K562 (cell line): ENCODE measurements around the gene CDC20B. TPM values are rescaled to one million over a fixed set of nuclear protein-coding genes. Genes with fewer than 3 reads are reported as not detected.

Experiments
- ATAC-seq: fragments of 200-7000 bp; cut with Tn5 transposase; 3 replicates; pipeline ENCODE4 v1.9.1; 2020; ENCODE audit warnings: moderate library complexity
- Bru-seq: library from RNA; stranded (reverse); fragments of 400-500 nt; gene quantifications from one replicate; lab custom pipeline; 2021; lab: Mats Ljungman, UMichigan
- BruChase-seq, 2 experiments: library from RNA; stranded (reverse); fragments of 400-500 nt; gene quantifications; one replicate each; lab custom pipeline; 2021; lab: Mats Ljungman, UMichigan
- BruUV-seq: library from RNA; stranded (reverse); fragments of 400-500 nt; replicated peaks from 2 replicates; lab custom pipeline; 2021; lab: Mats Ljungman, UMichigan
- CTCF ChIA-PET: fragments of 300-600 bp; formaldehyde crosslinking; extraction: SDS; loops from one replicate; lab custom pipeline; 2021; ENCODE audit warnings: low intra/inter-chr PET ratio; lab: Yijun Ruan, JAX
- POLR2A ChIA-PET: fragments of 300-600, 350-650 bp; sonication (Branson Sonifier 250); formaldehyde crosslinking; extraction: SDS; loops from one replicate; lab custom pipeline; 2021; ENCODE audit warnings: antibody characterized with exemption, inconsistent platforms; lab: Yijun Ruan, JAX
- DNase-seq, 4 experiments: peaks; one replicate each; pipeline versions ENCODE4 v3.0.0 to v3.0.0-alpha.2; 2011 to 2018; ENCODE audit warnings: low spot score in 3 of 4, mixed read lengths in 3 of 4; ENCODE audit errors: extremely low read depth in 1 of 4
- FAIRE-seq: peaks from 2 replicates; lab custom pipeline; 2011; peaks lifted over from hg19 to GRCh38; lab: Jason Lieb, UNC
- H2AFZ ChIP-seq: 2 replicates; pipeline ENCODE4 v1.6.0; 2011; ENCODE audit warnings: low read depth, low read length, control low read depth, inconsistent platforms
- H3K27ac ChIP-seq: fragments of 200-600 bp; 3 replicates; pipeline ENCODE4 v1.8.0; 2011; ENCODE audit warnings: low read depth, mild to moderate bottlenecking, control low read depth, inconsistent platforms, low read length, moderate library complexity, mixed read lengths; ENCODE audit errors: extremely low read depth
- H3K27me3 ChIP-seq, 2 experiments: fragments of 300-600 bp in 1 of 2; 2 replicates in 1 of 2; 3 replicates in 1 of 2; pipeline versions ENCODE4 v1.6.0 to v1.8.0; 2011; ENCODE audit warnings: inconsistent platforms in 2 of 2, low read length in 2 of 2, mild to moderate bottlenecking in 1 of 2, mixed read lengths in 1 of 2, moderate library complexity in 1 of 2; ENCODE audit not compliant: control insufficient read depth in 2 of 2, insufficient read depth in 2 of 2
- H3K36me3 ChIP-seq: fragments of 300-600 bp; 3 replicates; pipeline ENCODE4 v1.8.0; 2011; ENCODE audit warnings: mild to moderate bottlenecking, low read length, inconsistent platforms; ENCODE audit not compliant: control insufficient read depth, insufficient read depth
- H3K4me1 ChIP-seq, 2 experiments: fragments of 200-600 bp in 1 of 2; replicated peaks in 1 of 2; 2 replicates in 1 of 2; 3 replicates in 1 of 2; pipeline versions ENCODE4 v1.5.1 to v1.8.0; 2011; ENCODE audit warnings: inconsistent platforms in 2 of 2, low read length in 2 of 2, mild to moderate bottlenecking in 1 of 2, mixed read lengths in 1 of 2, moderate library complexity in 1 of 2; ENCODE audit not compliant: control insufficient read depth in 2 of 2, insufficient read depth in 2 of 2
- H3K4me2 ChIP-seq: 2 replicates; pipeline ENCODE4 v1.6.1; 2011; ENCODE audit warnings: low read length, control low read depth, inconsistent platforms, mixed read lengths; ENCODE audit not compliant: insufficient read depth
- H3K4me3 ChIP-seq: fragments of 200-600 bp; sonication (generic), shearing (Covaris generic); 2 replicates; pipeline ENCODE4 v1.5.1; 2016; ENCODE audit warnings: control low read depth, inconsistent platforms
- H3K79me2 ChIP-seq: fragments of 200-600 bp; 3 replicates; pipeline ENCODE4 v1.8.0; 2011; ENCODE audit warnings: low read length, inconsistent platforms; ENCODE audit not compliant: control insufficient read depth, insufficient read depth
- H3K9ac ChIP-seq, 2 experiments: 2 replicates each; pipeline versions ENCODE4 v1.6.0 to v1.6.1; 2011; ENCODE audit warnings: low read depth in 2 of 2, low read length in 2 of 2, control low read depth in 1 of 2, inconsistent platforms in 1 of 2, mild to moderate bottlenecking in 1 of 2, mixed read lengths in 1 of 2; ENCODE audit not compliant: insufficient read depth in 1 of 2
- H3K9me1 ChIP-seq: one replicate; pipeline ENCODE4 v1.6.0; 2011; ENCODE audit warnings: inconsistent platforms, mild to moderate bottlenecking, low read length, moderate library complexity; ENCODE audit not compliant: control insufficient read depth, insufficient read depth
- H3K9me3 ChIP-seq: replicated peaks from 2 replicates; pipeline ENCODE4 v1.5.1; 2011; ENCODE audit warnings: low read depth, low read length, inconsistent platforms; ENCODE audit not compliant: control insufficient read depth, insufficient read depth
- H4K20me1 ChIP-seq: replicated peaks from 2 replicates; pipeline ENCODE4 v1.6.1; 2011; ENCODE audit warnings: low read length, inconsistent platforms, mixed read lengths; ENCODE audit not compliant: control insufficient read depth, insufficient read depth
- CREB1 ChIP-seq, 2 experiments: sonication (generic) in 1 of 2; formaldehyde crosslinking in 1 of 2; IDR thresholded peaks; 2 replicates each; pipeline versions ENCODE4 v1.6.1 to v1.8.0; 2012 to 2022; ENCODE audit warnings: inconsistent platforms in 1 of 2, mild to moderate bottlenecking in 1 of 2, missing genetic modification reagents in 1 of 2, moderate library complexity in 1 of 2
- IFI16 ChIP-seq: fragments of 250-450 bp; sonication (Bioruptor Pico); IDR thresholded peaks from 2 replicates; pipeline ENCODE4 v2.1.2; 2022; ENCODE audit warnings: mild to moderate bottlenecking, inconsistent platforms
- KHSRP ChIP-seq: fragments of 450-650 bp; IDR thresholded peaks from 2 replicates; pipeline ENCODE4 v1.6.1; 2017
- MAFG ChIP-seq: fragments of 450-650 bp; conservative IDR thresholded peaks from 2 replicates; pipeline ENCODE4 v1.6.1; 2016; ENCODE audit warnings: missing genetic modification characterization, missing compliant biosample characterization
- MYNN ChIP-seq, 2 experiments: sonication (generic); formaldehyde crosslinking in 1 of 2; IDR thresholded peaks; 2 replicates each; pipeline versions ENCODE4 v1.5.0 to v1.6.1; 2016 to 2020; ENCODE audit warnings: antibody characterized with exemption in 1 of 2, missing genetic modification reagents in 1 of 2
- NR4A1 ChIP-seq, 2 experiments: fragments of 250-450 bp in 1 of 2; fragments of 450-650 bp in 1 of 2; sonication (Bioruptor Pico) in 1 of 2; IDR thresholded peaks; 2 replicates each; pipeline versions ENCODE4 v1.4.0 to v1.6.1; 2016 to 2020; ENCODE audit warnings: mild to moderate bottlenecking in 2 of 2, missing compliant biosample characterization in 1 of 2, missing genetic modification characterization in 1 of 2, moderate library complexity in 1 of 2
- PHF20 ChIP-seq: fragments of 450-650 bp; IDR thresholded peaks from 2 replicates; pipeline ENCODE4 v1.6.1; 2018; ENCODE audit not compliant: partially characterized antibody
- PHTF2 ChIP-seq: fragments of 250-450 bp; sonication (Bioruptor Pico); IDR thresholded peaks from 2 replicates; pipeline ENCODE4 v1.5.0; 2021; ENCODE audit warnings: mild to moderate bottlenecking
- RBBP5 ChIP-seq: fragments of 200-600 bp; sonication (generic); IDR thresholded peaks from 2 replicates; pipeline ENCODE4 v1.6.1; 2012; ENCODE audit warnings: borderline replicate concordance, mild to moderate bottlenecking, low read length, control low read depth, inconsistent platforms; ENCODE audit not compliant: insufficient read depth, poor library complexity, severe bottlenecking
- RFX7 ChIP-seq: fragments of 250-450 bp; sonication (Bioruptor Pico); IDR thresholded peaks from 2 replicates; pipeline ENCODE4 v1.5.1; 2021; ENCODE audit warnings: mild to moderate bottlenecking
- SP1 ChIP-seq: sonication (generic); formaldehyde crosslinking; IDR thresholded peaks from 2 replicates; pipeline ENCODE4 v1.8.1; 2022; ENCODE audit warnings: mild to moderate bottlenecking, missing genetic modification reagents
- ZBTB12 ChIP-seq: fragments of 250-450 bp; sonication (Bioruptor Pico); IDR thresholded peaks from 2 replicates; pipeline ENCODE4 v1.4.0; 2020
- ZFP30 ChIP-seq: fragments of 250-450 bp; sonication (Bioruptor Pico); IDR thresholded peaks from 2 replicates; pipeline ENCODE4 v1.8.0; 2022; ENCODE audit warnings: moderate library complexity, mild to moderate bottlenecking, inconsistent platforms, borderline replicate concordance
- ZFPM2 ChIP-seq: fragments of 250-450 bp; sonication (Bioruptor Pico); IDR thresholded peaks from 2 replicates; pipeline ENCODE4 v1.5.1; 2022; ENCODE audit warnings: mild to moderate bottlenecking
- ZNF277 ChIP-seq: fragments of 250-450 bp; sonication (Bioruptor Pico); IDR thresholded peaks from 2 replicates; pipeline ENCODE4 v1.8.0; 2022; ENCODE audit warnings: inconsistent platforms, mild to moderate bottlenecking, moderate library complexity, borderline replicate concordance
- WGBS: fragments of 100-300 bp; shearing (Covaris generic); methylation state at CpG from one replicate; pipeline ENCODE4 v1.1.6; 2016; ENCODE audit warnings: low coverage, mixed read lengths; ENCODE audit not compliant: insufficient coverage; ENCODE audit errors: missing lambda C conversion rate; 5-methylcytosine and 5-hydroxymethylcytosine counted together
- in situ Hi-C: fragments of 300-500 bp; cut with MboI; formaldehyde crosslinking; loops from 4 replicates; pipeline ENCODE4 v1.15.0; 2018; ENCODE audit warnings: inconsistent platforms, mixed read lengths
- intact Hi-C: fragments of 100-400 bp; cut with micrococcal nuclease; formaldehyde crosslinking; loops from 2 replicates; pipeline ENCODE4 v1.14.2; 2022
- long read RNA-seq, 3 experiments: library from polyadenylated mRNA in 2 of 3; library from RNA in 1 of 3; unstranded in 2 of 3; stranded (forward) in 1 of 3; transcript quantifications; one replicate each; pipeline ENCODE4 v2.0.0, GENCODE V29; 2019 to 2022
- polyA minus RNA-seq, 3 experiments: library from RNA; depleted of rRNA, polyadenylated mRNA; stranded (reverse); fragments of >200 nt; gene quantifications; 2 replicates each; pipeline ENCODE4 v1.2.3, GENCODE V29; 2011
- polyA plus RNA-seq, 8 experiments: library from polyadenylated mRNA; depleted of rRNA in 4 of 8; stranded (reverse) in 5 of 8; unstranded in 3 of 8; fragments of >200 nt; fragmentation: Nextera tagmentation in 2 of 8; fragmentation: Illumina TruSeq in 1 of 8; extraction: Ambion mirVana in 2 of 8; extraction: Trizol in 1 of 8; gene quantifications; 2 replicates each; pipeline versions ENCODE4 v1.2.1 to v1.2.3, GENCODE V29; 2011 to 2014; ENCODE audit warnings: inconsistent platforms in 1 of 8, missing spikeins in 1 of 8
- total RNA-seq, 7 experiments: library from RNA; depleted of rRNA in 6 of 7; stranded (reverse); fragments of >200 nt in 6 of 7; fragmentation: Illumina TruSeq in 2 of 7; extraction: Trizol in 2 of 7; gene quantifications; 2 replicates each; pipeline versions ENCODE4 v1.2.1 to v1.2.3, GENCODE V29; 2011 to 2021; ENCODE audit warnings: low replicate concordance in 1 of 7

The CDC20B gene
- not detected in 2 replicates for total RNA-seq (2011; cell fraction: chromatin; rRNA removed; ENCODE audit: low replicate concordance)
- total RNA-seq (2011; cell fraction: nucleolus; rRNA removed), result not detected in 2 replicates
- not detected in 2 replicates for total RNA-seq (2011; cell fraction: nucleoplasm; rRNA removed)
- total RNA-seq (2014; rRNA removed) (not detected in 2 replicates), total RNA-seq (2014; rRNA removed; fragmentation: Illumina TruSeq; extraction: Trizol) (not detected in 2 replicates), total RNA-seq (2015; rRNA removed; fragmentation: Illumina TruSeq; extraction: Trizol) (not detected in 2 replicates), total RNA-seq (2021) (not detected in 2 replicates), polyA plus RNA-seq (2011; rRNA removed) (not detected in 2 replicates), polyA plus RNA-seq (2014; fragmentation: Illumina TruSeq; extraction: Trizol) (not detected in 2 replicates), polyA plus RNA-seq (2014; fragmentation: Nextera tagmentation; extraction: Ambion mirVana) (under 1 TPM in 1 of 2 experiments, not detected in 1; 0.04 TPM), polyA plus RNA-seq (2014; rRNA removed) (not detected in 2 replicates), polyA minus RNA-seq (2011; rRNA and poly(A)+ RNA removed) (not detected in 2 replicates), Bru-seq, nascent RNA (percentile 8 among the genes with signal in this experiment), BruChase-seq, experiment 1, labeled RNA remaining after a 2-hour chase (not detected), BruChase-seq, experiment 2, labeled RNA remaining after a 6-hour chase (percentile 2 among the genes with signal in this experiment)
- polyA plus RNA-seq (2011; cell fraction: cytosol; rRNA removed), result not detected in 2 replicates
- not detected in 2 replicates for polyA plus RNA-seq (2011; cell fraction: nucleus; rRNA removed)
- not detected in 2 replicates for polyA plus RNA-seq (2012)
- not detected in 2 replicates for polyA minus RNA-seq (2011; cell fraction: cytosol; rRNA and poly(A)+ RNA removed)
- polyA minus RNA-seq (2011; cell fraction: nucleus; rRNA and poly(A)+ RNA removed), result not detected in 2 replicates
- long read RNA-seq, experiment 1, result 0 reads
- long read RNA-seq, experiment 2, result 0 reads
- long read RNA-seq, experiment 3, result 0 reads

- ChIA-PET CTCF (interaction anchor here (2.0 kb wide), 1 partner anchor 518 kb away, joined by 11 read pairs; no protein-coding TSS in a partner anchor), POLR2A (interaction anchor here (0.7 to 1.3 kb wide), 4 partner anchors 12 to 1917 kb away, joined by 3 to 5 read pairs (median 3); no protein-coding TSS in a partner anchor)
- H3K27ac ChIP-seq, result peak within 1 kb of the TSS; percentile 49; the same call in 2 of the 3 replicates
- H3K27me3 ChIP-seq, result no peaks in the 10 kb centered on the region; a peak in 1 of 5 replicates
- H3K9ac ChIP-seq, result peak within 1 kb of the TSS; percentile 52 to 89
- H3K4me3 ChIP-seq, result peak within 1 kb of the TSS; percentile 46
- FAIRE-seq (peak; percentile 91), DNase-seq (peak; percentile 78 to 91 (median 88)), ATAC-seq (peak; percentile 88)
- in situ Hi-C loops, result loop anchor here (10.0 kb wide), 1 partner anchor 522 kb away; no protein-coding TSS in a partner anchor
- peaks cover 11 to 27% of the 10 kb centered on the region in 2 experiments for H3K4me1 ChIP-seq
- no peaks in the 10 kb centered on the region for H3K9me1 ChIP-seq
- peak within 1 kb of the TSS; percentile 94 for H2AFZ ChIP-seq
- H3K4me2 ChIP-seq, result peak within 1 kb of the TSS; percentile 84
- no TSS peak for BruUV-seq
- no peaks in the 10 kb centered on the region for H3K36me3 ChIP-seq
- 2% methylated on average over 69 of the region's 69 CpGs for WGBS
- H3K9me3 ChIP-seq, result no peaks in the 10 kb centered on the region
- no peaks in the 10 kb centered on the region for H4K20me1 ChIP-seq
- intact Hi-C loops, result loop anchor here (2.0 to 10.0 kb wide), 5 partner anchors 54 to 1032 kb away; partner anchors contain the start of genes DHX29, MCIDAS and MTREX
- no peaks in the 10 kb centered on the region for H3K79me2 ChIP-seq
- TF ChIP-seq ZNF277 (no peak), KHSRP (no peak), MAFG (peak; percentile 86), MYNN (IDR thresholded peaks at IDR 0.05) (no peak), MYNN (CRISPR knock-in tag; IDR thresholded peaks at IDR 0.05) (no peak), CREB1 (IDR thresholded peaks at IDR 0.05) (no peak), CREB1 (CRISPR knock-in tag; IDR thresholded peaks at IDR 0.05) (no peak), PHF20 (no peak), RFX7 (CRISPR knock-in tag) (no peak), PHTF2 (CRISPR knock-in tag) (no peak), SP1 (CRISPR knock-in tag) (no peak), ZFP30 (CRISPR knock-in tag) (no peak), RBBP5 (peak; percentile 50), IFI16 (CRISPR knock-in tag) (no peak), NR4A1 (CRISPR knock-in tag; IDR thresholded peaks at IDR 0.05) (no peak), NR4A1 (tag; IDR thresholded peaks at IDR 0.05) (no peak), ZFPM2 (no peak), ZBTB12 (CRISPR knock-in tag) (no peak)
Measured at GRCh38 chr5:55172937-55173686, at the start of gene CDC20B. Gene CDC20B, minus strand, starts transcription at chr5:55173177. Its CDS starts 177 bp downstream, at chr5:55173000.
